OCI-LY7 (cell line): ENCODE data around the gene M6PR.

Experiments used
- EZH2phosphoT487 ChIP-seq: fragments of 200-600 bp; sonication (generic); IDR thresholded peaks from 2 replicates; pipeline ENCODE4 v1.6.1; 2018; ENCODE audit warnings: low read depth, borderline replicate concordance, mild to moderate bottlenecking, mixed run types, antibody characterized with exemption, low read length, moderate library complexity, mixed read lengths
- TF ChIP-seq, protein P1 (sequence below): fragments of 200-600 bp; sonication (generic); conservative IDR thresholded peaks from 2 replicates; pipeline ENCODE4 v1.5.1; 2014; ENCODE audit warnings: mild to moderate bottlenecking, antibody characterized with exemption, low read length, moderate library complexity, mixed read lengths

DNA sequence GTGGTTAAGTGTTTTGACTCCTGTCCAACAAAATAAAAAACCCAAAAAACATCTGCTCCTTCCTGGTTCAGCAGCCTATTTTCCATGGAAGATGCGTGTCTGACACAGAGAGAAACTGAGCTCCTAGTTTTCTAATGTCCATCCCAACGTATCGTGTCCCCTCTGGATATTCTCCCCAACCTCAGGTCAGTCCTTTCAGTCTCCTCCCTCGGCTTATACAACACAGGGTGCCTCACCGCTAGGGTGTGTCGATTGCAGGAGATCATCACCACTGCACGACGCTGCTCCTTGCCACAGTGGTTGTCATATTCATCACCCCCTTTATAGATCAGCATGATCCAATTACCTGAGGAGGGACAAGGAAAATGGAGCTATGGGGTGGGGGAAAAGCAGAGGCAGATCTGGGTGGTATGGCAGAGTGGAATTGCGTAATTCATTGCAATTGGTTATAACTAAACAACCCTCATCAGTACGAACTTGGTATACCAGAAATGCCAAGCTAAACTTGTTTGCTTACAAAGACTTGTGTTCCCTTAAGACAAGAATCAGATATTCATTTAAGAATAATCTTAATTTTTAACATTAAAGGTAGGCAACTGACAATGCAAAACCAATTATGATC lies 5.8 kb downstream of the M6PR start:
- TF ChIP-seq, protein P1, sequence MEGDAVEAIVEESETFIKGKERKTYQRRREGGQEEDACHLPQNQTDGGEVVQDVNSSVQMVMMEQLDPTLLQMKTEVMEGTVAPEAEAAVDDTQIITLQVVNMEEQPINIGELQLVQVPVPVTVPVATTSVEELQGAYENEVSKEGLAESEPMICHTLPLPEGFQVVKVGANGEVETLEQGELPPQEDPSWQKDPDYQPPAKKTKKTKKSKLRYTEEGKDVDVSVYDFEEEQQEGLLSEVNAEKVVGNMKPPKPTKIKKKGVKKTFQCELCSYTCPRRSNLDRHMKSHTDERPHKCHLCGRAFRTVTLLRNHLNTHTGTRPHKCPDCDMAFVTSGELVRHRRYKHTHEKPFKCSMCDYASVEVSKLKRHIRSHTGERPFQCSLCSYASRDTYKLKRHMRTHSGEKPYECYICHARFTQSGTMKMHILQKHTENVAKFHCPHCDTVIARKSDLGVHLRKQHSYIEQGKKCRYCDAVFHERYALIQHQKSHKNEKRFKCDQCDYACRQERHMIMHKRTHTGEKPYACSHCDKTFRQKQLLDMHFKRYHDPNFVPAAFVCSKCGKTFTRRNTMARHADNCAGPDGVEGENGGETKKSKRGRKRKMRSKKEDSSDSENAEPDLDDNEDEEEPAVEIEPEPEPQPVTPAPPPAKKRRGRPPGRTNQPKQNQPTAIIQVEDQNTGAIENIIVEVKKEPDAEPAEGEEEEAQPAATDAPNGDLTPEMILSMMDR: no peak
- no peak for TF ChIP-seq EZH2phosphoT487
